Duodenal mucosa (tissue), 2 donors: ENCODE data around the gene RGL1.

Source experiments
- H3K27ac ChIP-seq: one replicate; pipeline ENCODE4 v1.7.0; 2013; ENCODE audit warnings: low read depth, low read length
- H3K27me3 ChIP-seq, 2 donors: one replicate each; pipeline ENCODE4 v1.7.0; 2013; ENCODE audit warnings: low read length in 2 of 2, control low read depth in 1 of 2; ENCODE audit not compliant: insufficient read depth in 2 of 2, control insufficient read depth in 1 of 2
- H3K36me3 ChIP-seq, 2 donors: one replicate each; pipeline ENCODE4 v1.7.0; 2013; ENCODE audit warnings: low read length in 2 of 2, control low read depth in 1 of 2; ENCODE audit not compliant: insufficient read depth in 2 of 2, control insufficient read depth in 1 of 2
- H3K4me1 ChIP-seq, 2 donors: one replicate each; pipeline ENCODE4 v1.7.0; 2013; ENCODE audit warnings: low read length in 2 of 2, control low read depth in 1 of 2; ENCODE audit not compliant: insufficient read depth in 2 of 2, control insufficient read depth in 1 of 2
- H3K4me3 ChIP-seq, 2 donors: one replicate each; pipeline ENCODE4 v1.7.0; 2013; ENCODE audit warnings: low read length in 2 of 2, low read depth in 1 of 2
- H3K9ac ChIP-seq, 2 donors: one replicate each; pipeline ENCODE4 v1.7.0; 2013; ENCODE audit warnings: low read length in 2 of 2, low read depth in 1 of 2
- H3K9me3 ChIP-seq, 2 donors: one replicate each; pipeline ENCODE4 v1.7.0; 2013; ENCODE audit warnings: low read length in 2 of 2, control low read depth in 1 of 2; ENCODE audit not compliant: control insufficient read depth in 1 of 2

RGL1 gene

GRCh38 chr1:183836598-183836997, 31.7 kb downstream of the RGL1 start:
- no peak overlapping the region for H3K27ac ChIP-seq
- no peaks in the 10 kb centered on the region for H3K9me3 ChIP-seq
- no peak overlapping the region for H3K4me3 ChIP-seq
- no peak overlapping the region for H3K9ac ChIP-seq
- H3K27me3 ChIP-seq, result no peaks in the 10 kb centered on the region
- no peaks in the 10 kb centered on the region for H3K4me1 ChIP-seq
- no peaks in the 10 kb centered on the region for H3K36me3 ChIP-seq

DNA sequence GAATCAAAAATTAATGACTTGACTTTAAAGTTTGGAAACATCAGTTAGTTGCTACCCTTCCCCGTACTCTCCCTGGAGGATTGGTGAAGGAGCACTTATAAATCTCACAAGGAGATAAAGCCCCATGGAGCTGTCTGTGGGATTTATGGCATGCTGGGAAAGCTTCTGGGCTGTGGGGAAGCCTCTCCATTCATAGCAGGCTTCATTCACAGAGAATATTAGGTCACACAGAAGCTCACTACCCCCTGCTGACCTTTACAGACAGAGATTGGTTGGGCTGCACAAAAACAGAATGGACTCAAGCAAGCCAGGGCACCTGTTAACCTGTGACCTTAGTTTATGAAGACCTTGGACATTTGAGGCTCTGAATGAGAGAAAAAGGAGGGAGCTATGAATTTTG, 32.1 kb downstream of the RGL1 start:
- Histone ChIP-seq H3K27me3 (no peaks in the 10 kb centered on the region), H3K4me3 (no peak overlapping the region), H3K27ac (no peak overlapping the region), H3K36me3 (no peaks in the 10 kb centered on the region), H3K9me3 (no peaks in the 10 kb centered on the region), H3K9ac (no peak overlapping the region), H3K4me1 (peaks cover 2 to 4% of the 10 kb centered on the region in 2 donors)

- H3K27me3 ChIP-seq, result no peaks in the 10 kb centered on the region
- H3K4me1 ChIP-seq, result peaks cover 4 to 7% of the 10 kb centered on the region in 2 donors
- H3K9ac ChIP-seq, result no peak overlapping the region
- no peak overlapping the region for H3K27ac ChIP-seq
- no peaks in the 10 kb centered on the region for H3K36me3 ChIP-seq
- no peaks in the 10 kb centered on the region for H3K9me3 ChIP-seq
- H3K4me3 ChIP-seq, result no peak overlapping the region
Observed at GRCh38 chr1:183838221-183838620, 33.3 kb downstream of the RGL1 start.

GRCh38 chr1:183840140-183840539, 35.2 kb downstream of the RGL1 start:
- H3K9ac ChIP-seq, result no peak overlapping the region
- H3K4me1 ChIP-seq, result peaks cover 4 to 9% of the 10 kb centered on the region in 2 donors
- no peak overlapping the region for H3K4me3 ChIP-seq
- H3K27me3 ChIP-seq, result no peaks in the 10 kb centered on the region
- H3K9me3 ChIP-seq, result no peaks in the 10 kb centered on the region
- no peak overlapping the region for H3K27ac ChIP-seq
- no peaks in the 10 kb centered on the region for H3K36me3 ChIP-seq

DNA sequence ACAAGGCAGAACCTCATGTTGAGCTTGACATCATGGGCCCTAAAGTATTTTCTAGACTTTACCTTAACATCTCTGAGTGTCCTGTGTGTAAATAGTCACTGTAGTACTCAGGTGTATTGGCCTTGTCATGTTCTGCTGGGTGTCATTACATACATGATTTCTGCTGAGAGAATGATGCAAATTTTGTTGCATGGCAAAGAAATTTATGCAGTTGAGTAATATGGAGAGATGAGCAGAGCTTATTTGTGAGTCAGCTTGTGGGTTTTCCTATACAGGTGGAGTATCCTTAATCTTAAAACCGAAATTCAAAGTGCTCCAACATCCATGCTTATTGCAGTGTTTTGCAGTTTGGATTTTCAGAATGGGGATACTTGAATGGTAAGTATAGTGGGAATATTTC, 36.6 kb downstream of the RGL1 start:
- Histone ChIP-seq H3K27me3 (no peaks in the 10 kb centered on the region), H3K27ac (no peak overlapping the region), H3K9me3 (no peaks in the 10 kb centered on the region), H3K36me3 (no peaks in the 10 kb centered on the region), H3K4me1 (peaks cover 4 to 11% of the 10 kb centered on the region in 2 donors), H3K4me3 (no peak overlapping the region), H3K9ac (no peak overlapping the region)

DNA sequence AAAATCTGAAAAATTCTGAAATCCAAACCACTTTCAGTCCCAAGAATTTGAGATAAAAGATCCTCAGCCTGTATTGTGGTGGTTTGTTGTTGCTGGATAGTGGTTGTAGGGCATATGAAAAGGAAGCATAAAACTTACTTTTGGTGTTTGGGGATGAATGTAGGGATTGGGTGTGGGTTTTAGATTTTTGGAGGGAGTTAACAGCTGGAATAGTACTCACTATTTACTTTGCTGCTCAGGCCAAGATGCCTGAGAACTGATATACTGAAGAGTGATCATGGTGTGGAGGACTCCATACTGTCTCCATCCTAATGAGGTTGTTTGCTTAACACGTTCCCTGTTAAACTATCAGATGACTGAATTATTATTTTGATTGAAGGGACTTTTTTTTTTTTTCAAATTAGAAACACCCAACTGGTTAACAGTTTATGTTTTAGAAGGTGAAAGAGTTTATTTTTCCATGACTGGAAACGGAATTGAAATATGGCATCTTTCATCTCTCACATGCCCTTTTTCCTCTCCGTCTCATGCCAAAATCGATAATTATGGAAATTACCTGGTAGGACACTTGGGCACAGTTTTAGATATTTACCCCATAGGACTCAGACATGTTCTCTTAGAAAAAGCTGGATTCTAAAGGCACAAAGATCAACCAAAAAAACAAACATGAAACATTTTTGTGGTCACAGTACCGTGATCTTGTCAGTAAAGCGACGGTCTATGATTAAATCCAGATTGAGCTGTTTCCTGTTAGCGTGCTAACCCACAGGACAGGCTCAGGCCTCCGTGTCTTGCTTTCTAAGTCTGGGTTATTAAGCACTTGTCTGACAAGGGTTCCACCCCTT, 37.3 kb downstream of the RGL1 start:
- Histone ChIP-seq H3K4me1 (peaks cover 4 to 11% of the 10 kb centered on the region in 2 donors), H3K36me3 (no peaks in the 10 kb centered on the region), H3K9me3 (no peaks in the 10 kb centered on the region), H3K27ac (peak overlapping the region; percentile 59), H3K4me3 (no peak overlapping the region), H3K27me3 (no peaks in the 10 kb centered on the region), H3K9ac (peak overlapping the region in 1 of 2 donors; percentile 4)

DNA sequence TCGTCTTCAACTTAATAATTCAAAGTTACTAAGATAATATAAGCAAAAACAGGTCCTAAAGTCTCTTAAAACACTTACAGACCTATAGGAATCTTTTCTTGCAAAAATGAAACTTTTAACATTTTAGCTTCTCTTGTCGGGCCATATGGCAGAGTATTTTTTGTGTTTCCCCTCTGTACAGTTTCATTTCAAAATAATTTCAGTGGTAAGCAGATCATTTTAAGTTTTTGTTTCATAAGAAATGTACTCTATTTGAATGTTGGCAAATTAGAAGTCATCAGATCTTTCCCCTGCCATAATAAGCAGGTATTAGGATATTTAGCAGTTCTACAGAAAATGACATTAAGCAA, 37.9 kb downstream of the RGL1 start:
- H3K9ac ChIP-seq, result no peak overlapping the region
- peaks cover 4 to 11% of the 10 kb centered on the region in 2 donors for H3K4me1 ChIP-seq
- H3K27me3 ChIP-seq, result no peaks in the 10 kb centered on the region
- H3K4me3 ChIP-seq, result no peak overlapping the region
- no peaks in the 10 kb centered on the region for H3K9me3 ChIP-seq
- peak overlapping the region; percentile 59 for H3K27ac ChIP-seq
- no peaks in the 10 kb centered on the region for H3K36me3 ChIP-seq

GRCh38 chr1:183844806-183845205, 39.9 kb downstream of the RGL1 start:
- Histone ChIP-seq H3K36me3 (no peaks in the 10 kb centered on the region), H3K27ac (no peak overlapping the region), H3K27me3 (no peaks in the 10 kb centered on the region), H3K4me3 (no peak overlapping the region), H3K4me1 (peaks cover 4 to 11% of the 10 kb centered on the region in 2 donors), H3K9me3 (no peaks in the 10 kb centered on the region), H3K9ac (no peak overlapping the region)

- Histone ChIP-seq H3K27ac (no peak overlapping the region), H3K36me3 (no peaks in the 10 kb centered on the region), H3K4me3 (no peak overlapping the region), H3K4me1 (peaks cover 4 to 11% of the 10 kb centered on the region in 2 donors), H3K27me3 (no peaks in the 10 kb centered on the region), H3K9ac (no peak overlapping the region), H3K9me3 (no peaks in the 10 kb centered on the region)
Observed at GRCh38 chr1:183845681-183846080, 40.8 kb downstream of the RGL1 start.

GRCh38 chr1:183847641-183848040, 42.7 kb downstream of the RGL1 start:
- H3K4me3 ChIP-seq, result no peak overlapping the region
- no peak overlapping the region for H3K9ac ChIP-seq
- no peaks in the 10 kb centered on the region for H3K36me3 ChIP-seq
- H3K27me3 ChIP-seq, result no peaks in the 10 kb centered on the region
- H3K27ac ChIP-seq, result no peak overlapping the region
- peaks cover 0 to 3% of the 10 kb centered on the region in 2 donors for H3K4me1 ChIP-seq
- H3K9me3 ChIP-seq, result no peaks in the 10 kb centered on the region
